CD8-positive, alpha-beta memory T cell (primary cell): ENCODE measurements around the gene MX2. TPM values are rescaled to one million over a fixed set of nuclear protein-coding genes. Genes with fewer than 3 reads are reported as not detected.

ENCODE experiments used
- CTCF ChIA-PET: fragments of 350-600 bp; sonication (Branson Sonifier 250); formaldehyde crosslinking; loops from one replicate; lab custom pipeline; 2021; ENCODE audit warnings: antibody characterized with exemption; lab: Charles Lee
- POLR2A ChIA-PET: fragments of 350-600 bp; sonication (Branson Sonifier 250); formaldehyde crosslinking; loops from one replicate; lab custom pipeline; 2021; ENCODE audit warnings: antibody characterized with exemption; lab: Charles Lee
- DNase-seq, 5 donors: peaks; one replicate each; pipeline versions ENCODE4 v3.0.0 to v3.0.0-alpha.2; 2020 to 2022; ENCODE audit warnings: mixed read lengths in 1 of 5
- H3K27ac ChIP-seq: one replicate; pipeline ENCODE4 v1.7.0; 2013; ENCODE audit warnings: low read depth, mild to moderate bottlenecking, low read length, moderate library complexity
- H3K27me3 ChIP-seq: 2 replicates; pipeline ENCODE4 v1.7.0; 2013; ENCODE audit warnings: low read length, mild to moderate bottlenecking; ENCODE audit not compliant: insufficient read depth, poor library complexity, severe bottlenecking
- H3K36me3 ChIP-seq: 2 replicates; pipeline ENCODE4 v1.7.0; 2013; ENCODE audit warnings: mild to moderate bottlenecking, low read length, moderate library complexity; ENCODE audit not compliant: insufficient read depth
- H3K4me1 ChIP-seq: 2 replicates; pipeline ENCODE4 v1.7.0; 2013; ENCODE audit warnings: mild to moderate bottlenecking, low read length, moderate library complexity; ENCODE audit not compliant: insufficient read depth
- H3K4me3 ChIP-seq: 2 replicates; pipeline ENCODE4 v1.7.0; 2013; ENCODE audit warnings: mild to moderate bottlenecking, low read length
- H3K9me3 ChIP-seq: 2 replicates; pipeline ENCODE4 v1.7.0; 2013; ENCODE audit warnings: mild to moderate bottlenecking, low read length
- H3K27ac Mint-ChIP-seq, 8 donors: one replicate each; pipeline ENCODE4 v1.8.0; 2020 to 2021; ENCODE audit warnings: mixed read lengths in 8 of 8, mild to moderate bottlenecking in 6 of 8, inconsistent platforms in 3 of 8, moderate library complexity in 3 of 8
- H3K27me3 Mint-ChIP-seq, 2 donors: one replicate each; pipeline ENCODE4 v1.8.0; 2020 to 2021; ENCODE audit warnings: mixed read lengths in 2 of 2, mild to moderate bottlenecking in 1 of 2, moderate library complexity in 1 of 2
- H3K36me3 Mint-ChIP-seq, 3 donors: one replicate each; pipeline ENCODE4 v1.8.0; 2020 to 2021; ENCODE audit warnings: mixed read lengths in 3 of 3, inconsistent platforms in 1 of 3, mild to moderate bottlenecking in 1 of 3
- H3K4me1 Mint-ChIP-seq, 3 donors: one replicate each; pipeline ENCODE4 v1.8.0; 2020 to 2021; ENCODE audit warnings: mixed read lengths in 3 of 3, inconsistent platforms in 1 of 3, mild to moderate bottlenecking in 1 of 3
- H3K4me3 Mint-ChIP-seq, 7 donors: one replicate each; pipeline ENCODE4 v1.8.0; 2020 to 2021; ENCODE audit warnings: mixed read lengths in 7 of 7, mild to moderate bottlenecking in 6 of 7, moderate library complexity in 4 of 7, inconsistent platforms in 2 of 7
- H3K9me3 Mint-ChIP-seq, 5 donors: one replicate each; pipeline ENCODE4 v1.8.0; 2020 to 2022; ENCODE audit warnings: mixed read lengths in 5 of 5, mild to moderate bottlenecking in 3 of 5, moderate library complexity in 2 of 5, inconsistent platforms in 1 of 5
- polyA plus RNA-seq: library from polyadenylated mRNA; unstranded; fragments of 300-500 nt; fragmentation: Illumina TruSeq; gene quantifications from one replicate; pipeline ENCODE4 v1.2.3, GENCODE V29; 2021
- total RNA-seq, 2 experiments: library from RNA; stranded (reverse); gene quantifications; one replicate each; pipeline ENCODE4 v1.2.3, GENCODE V29; 2021

Gene MX2
- total and polyA plus RNA-seq, 3 experiments from 2014 or later: 13.2 to 37.2 (median 17.1) TPM

DNA sequence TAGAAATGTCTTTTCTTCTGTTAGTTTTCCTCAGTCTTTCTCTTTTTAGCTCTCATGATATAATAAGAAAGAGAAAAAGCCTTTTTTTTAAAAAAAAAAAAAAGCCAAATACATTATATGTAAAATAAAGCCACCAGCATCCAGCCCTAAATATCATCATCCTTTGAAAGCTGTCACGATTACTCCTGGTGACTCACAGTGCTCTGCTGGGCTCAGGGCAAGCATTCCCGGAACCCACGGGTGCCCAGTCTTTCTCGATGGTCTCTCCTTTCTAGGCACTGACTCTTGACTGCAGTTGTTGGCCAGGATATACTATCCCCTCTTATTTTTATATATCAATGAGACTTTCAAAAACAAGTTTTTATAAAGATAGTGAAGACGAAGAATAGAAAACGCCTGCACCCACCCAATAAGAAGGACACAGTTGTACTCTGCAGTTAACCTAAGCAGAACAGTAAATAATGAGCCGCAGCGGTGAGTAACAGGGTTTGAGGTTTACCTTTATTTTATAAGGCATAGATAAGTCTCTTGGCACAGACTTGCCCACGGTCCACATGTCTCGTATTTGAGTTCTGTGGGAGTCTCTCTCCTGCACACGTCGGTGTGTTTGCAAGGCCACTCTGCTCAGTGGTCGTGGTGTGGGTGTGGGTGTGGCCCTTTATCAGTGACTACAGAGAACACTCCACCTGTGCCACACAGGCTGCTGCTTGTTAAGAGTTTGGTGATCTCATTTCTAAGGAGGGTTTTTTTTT lies 15.7 kb upstream of the MX2 start:
- DNase-seq: no peak
- H3K9me3 ChIP-seq: no peaks in the 10 kb centered on the region
- POLR2A ChIA-PET: no interaction called here
- H3K4me3 ChIP-seq: no peak overlapping the region
- CTCF ChIA-PET: no interaction called here
- H3K27me3 Mint-ChIP-seq: peaks cover 12 to 55% of the 10 kb centered on the region in 2 donors
- peak overlapping the region in 1 of 8 donors; percentile 51 for H3K27ac Mint-ChIP-seq
- no peaks in the 10 kb centered on the region for H3K36me3 ChIP-seq
- no peaks in the 10 kb centered on the region for H3K27me3 ChIP-seq
- H3K36me3 Mint-ChIP-seq: peaks cover 0 to 6% (median 5%) of the 10 kb centered on the region in 3 donors
- no peak overlapping the region for H3K4me3 Mint-ChIP-seq
- no peaks in the 10 kb centered on the region for H3K4me1 ChIP-seq
- peaks cover 0 to 9% (median 3%) of the 10 kb centered on the region in 5 donors for H3K9me3 Mint-ChIP-seq
- H3K27ac ChIP-seq: no peak overlapping the region
- no peaks in the 10 kb centered on the region for H3K4me1 Mint-ChIP-seq

DNA sequence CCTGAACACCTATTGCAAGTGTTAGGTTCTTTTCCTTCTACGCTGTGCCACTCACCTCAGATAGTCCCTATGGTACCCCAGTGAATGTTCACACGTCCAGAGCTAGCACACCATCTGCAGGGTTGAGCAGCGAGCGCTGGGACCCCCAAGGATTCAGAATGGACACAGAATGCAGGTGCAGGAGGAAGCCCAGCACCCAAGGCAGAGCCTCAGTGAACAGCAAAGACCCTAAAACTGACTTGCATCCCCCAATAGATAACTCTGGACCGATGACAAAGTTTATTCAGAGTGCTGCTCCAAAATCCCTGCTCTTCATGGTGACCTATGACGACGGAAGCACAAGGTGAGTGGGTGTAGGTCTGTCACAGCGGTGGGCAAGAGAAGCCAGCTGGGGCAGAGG lies 15.1 kb upstream of the MX2 start:
- POLR2A ChIA-PET: no interaction called here

GRCh38 chr21:41348434-41348833 lies 13.4 kb upstream of the MX2 start:
- Mint-ChIP-seq H3K27ac (no peak overlapping the region), H3K4me3 (no peak overlapping the region), H3K36me3 (no peaks in the 10 kb centered on the region), H3K27me3 (peaks cover 18 to 47% of the 10 kb centered on the region in 2 donors), H3K9me3 (no peaks in the 10 kb centered on the region), H3K4me1 (no peaks in the 10 kb centered on the region)
- DNase-seq: no peak
- ChIA-PET CTCF (interaction anchor here (1.0 kb wide), 1 partner anchor 65 kb away, joined by 4 read pairs; no protein-coding TSS in a partner anchor), POLR2A (no interaction called here)
- no peaks in the 10 kb centered on the region for H3K4me1 ChIP-seq
- H3K4me3 ChIP-seq: no peak overlapping the region
- H3K9me3 ChIP-seq: no peaks in the 10 kb centered on the region
- H3K27me3 ChIP-seq: no peaks in the 10 kb centered on the region
- H3K36me3 ChIP-seq: no peaks in the 10 kb centered on the region
- H3K27ac ChIP-seq: no peak overlapping the region

More for the DNA sequence above, 15.1 kb upstream of the MX2 start:
- H3K27me3 Mint-ChIP-seq: peaks cover 14 to 59% of the 10 kb centered on the region in 2 donors
- peak overlapping the region in 1 of 8 donors; percentile 6 for H3K27ac Mint-ChIP-seq
- no peaks in the 10 kb centered on the region for H3K9me3 ChIP-seq
- DNase-seq: no peak
- H3K4me1 Mint-ChIP-seq: no peaks in the 10 kb centered on the region
- no peak overlapping the region for H3K4me3 Mint-ChIP-seq
- H3K4me1 ChIP-seq: no peaks in the 10 kb centered on the region
- H3K36me3 ChIP-seq: no peaks in the 10 kb centered on the region
- H3K36me3 Mint-ChIP-seq: peaks cover 0 to 6% (median 5%) of the 10 kb centered on the region in 3 donors
- peaks cover 0 to 9% (median 3%) of the 10 kb centered on the region in 5 donors for H3K9me3 Mint-ChIP-seq
- no peaks in the 10 kb centered on the region for H3K27me3 ChIP-seq
- no peak overlapping the region for H3K4me3 ChIP-seq
- no peak overlapping the region for H3K27ac ChIP-seq
- CTCF ChIA-PET: no interaction called here

DNA sequence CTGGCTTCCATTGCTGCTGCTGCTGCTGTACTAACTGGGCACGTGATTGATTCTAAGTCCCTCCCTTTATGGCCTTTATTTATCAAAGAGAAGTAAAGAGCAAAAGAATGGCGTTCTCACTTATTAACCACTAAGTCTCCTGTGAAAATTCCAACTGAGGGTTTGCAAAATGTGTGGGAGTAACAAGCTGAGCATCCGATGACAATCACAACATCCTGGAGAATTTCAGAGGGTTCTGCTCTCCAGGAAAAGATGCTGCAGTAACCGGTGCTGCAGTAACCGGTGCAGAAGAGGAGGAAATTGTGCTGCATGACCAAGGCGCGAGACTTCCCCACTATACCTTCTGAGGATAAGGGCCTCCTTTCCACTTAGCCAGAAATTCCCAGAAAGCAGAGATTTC lies 12.7 kb upstream of the MX2 start:
- H3K9me3 Mint-ChIP-seq: no peaks in the 10 kb centered on the region
- Histone ChIP-seq H3K4me1 (no peaks in the 10 kb centered on the region), H3K4me3 (no peak overlapping the region), H3K27ac (no peak overlapping the region), H3K9me3 (no peaks in the 10 kb centered on the region), H3K27me3 (no peaks in the 10 kb centered on the region), H3K36me3 (no peaks in the 10 kb centered on the region)
- no peak overlapping the region for H3K27ac Mint-ChIP-seq
- ChIA-PET CTCF (interaction anchor here (1.0 kb wide), 1 partner anchor 65 kb away, joined by 4 read pairs; no protein-coding TSS in a partner anchor), POLR2A (no interaction called here)
- H3K27me3 Mint-ChIP-seq: peaks cover 20 to 46% of the 10 kb centered on the region in 2 donors
- H3K4me3 Mint-ChIP-seq: no peak overlapping the region
- H3K36me3 Mint-ChIP-seq: no peaks in the 10 kb centered on the region
- no peak for DNase-seq
- no peaks in the 10 kb centered on the region for H3K4me1 Mint-ChIP-seq

- H3K4me1 Mint-ChIP-seq: no peaks in the 10 kb centered on the region
- CTCF ChIA-PET: no interaction called here
- H3K4me1 ChIP-seq: no peaks in the 10 kb centered on the region
- no peak overlapping the region for H3K27ac ChIP-seq
- POLR2A ChIA-PET: no interaction called here
- no peaks in the 10 kb centered on the region for H3K9me3 ChIP-seq
- H3K27me3 ChIP-seq: no peaks in the 10 kb centered on the region
- DNase-seq: no peak
- H3K36me3 ChIP-seq: no peaks in the 10 kb centered on the region
- H3K27ac Mint-ChIP-seq: no peak overlapping the region
- H3K27me3 Mint-ChIP-seq: peaks cover 20 to 43% of the 10 kb centered on the region in 2 donors
- H3K36me3 Mint-ChIP-seq: no peaks in the 10 kb centered on the region
- no peaks in the 10 kb centered on the region for H3K9me3 Mint-ChIP-seq
- no peak overlapping the region for H3K4me3 ChIP-seq
- no peak overlapping the region for H3K4me3 Mint-ChIP-seq
These were observed 12.0 kb upstream of the MX2 start for GRCh38 chr21:41349619-41350390.

- Histone ChIP-seq H3K4me1 (no peaks in the 10 kb centered on the region), H3K4me3 (no peak overlapping the region), H3K36me3 (no peaks in the 10 kb centered on the region), H3K27me3 (no peaks in the 10 kb centered on the region), H3K27ac (no peak overlapping the region), H3K9me3 (no peaks in the 10 kb centered on the region)
- CTCF ChIA-PET: no interaction called here
- Mint-ChIP-seq H3K4me1 (no peaks in the 10 kb centered on the region), H3K4me3 (no peak overlapping the region), H3K27me3 (peaks cover 20 to 39% of the 10 kb centered on the region in 2 donors), H3K36me3 (no peaks in the 10 kb centered on the region), H3K9me3 (no peaks in the 10 kb centered on the region), H3K27ac (no peak overlapping the region)
- DNase-seq: no peak
- POLR2A ChIA-PET: no interaction called here
These were observed 11.2 kb upstream of the MX2 start for GRCh38 chr21:41350436-41351155.

DNA sequence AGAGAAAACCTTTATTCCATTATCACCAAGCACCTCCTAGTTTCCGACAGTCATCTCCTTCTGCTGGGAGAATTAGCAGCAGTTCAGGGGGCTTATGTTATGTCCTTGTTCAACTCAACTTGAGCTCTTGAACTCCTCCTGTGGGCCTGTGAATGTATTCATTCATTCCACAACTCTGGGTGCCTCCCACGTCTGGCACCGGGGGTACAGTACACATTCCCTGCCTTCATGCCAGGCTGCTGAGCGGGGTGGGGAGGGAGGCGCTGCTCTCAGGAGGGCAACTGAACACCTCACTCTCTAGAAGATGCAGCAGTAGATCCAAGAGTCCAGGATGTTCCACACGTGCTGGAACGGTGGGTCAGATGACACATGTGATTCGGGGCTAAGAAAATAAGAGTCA lies 4.3 kb upstream of the MX2 start:
- H3K27ac ChIP-seq: no peak overlapping the region
- no peaks in the 10 kb centered on the region for H3K9me3 ChIP-seq
- no peaks in the 10 kb centered on the region for H3K36me3 ChIP-seq
- H3K4me3 ChIP-seq: no peak overlapping the region
- ChIA-PET CTCF (no interaction called here), POLR2A (no interaction called here)
- H3K27ac Mint-ChIP-seq: peak overlapping the region in 3 of 8 donors; percentile 40 to 66 (median 52)
- H3K27me3 ChIP-seq: no peaks in the 10 kb centered on the region
- peaks cover 11% of the 10 kb centered on the region for H3K4me1 ChIP-seq
- H3K9me3 Mint-ChIP-seq: no peaks in the 10 kb centered on the region
- H3K36me3 Mint-ChIP-seq: peaks cover 0 to 8% (median 0%) of the 10 kb centered on the region in 3 donors
- H3K4me1 Mint-ChIP-seq: peaks cover 10 to 19% (median 14%) of the 10 kb centered on the region in 3 donors
- no peak for DNase-seq
- H3K27me3 Mint-ChIP-seq: peaks cover 3 to 9% of the 10 kb centered on the region in 2 donors
- peak overlapping the region in 1 of 7 donors; percentile 39 for H3K4me3 Mint-ChIP-seq
